Transverse colon (tissue), 4 donors: ENCODE measurements around the gene CSHL1.

ENCODE experiments used
- EP300 ChIP-seq: sonication (generic); formaldehyde crosslinking; IDR thresholded peaks from one replicate; pipeline ENCODE4 v1.6.1; 2017; ENCODE audit warnings: antibody characterized with exemption, low read depth
- POLR2A ChIP-seq: fragments of 450-650 bp; IDR thresholded peaks from one replicate; pipeline ENCODE4 v1.6.1; 2016; ENCODE audit warnings: antibody characterized with exemption, mild to moderate bottlenecking, moderate library complexity
- POLR2AphosphoS5 ChIP-seq, 3 donors: sonication (generic); formaldehyde crosslinking; IDR thresholded peaks; one replicate each; pipeline ENCODE4 v1.6.1; 2016; ENCODE audit warnings: antibody characterized with exemption in 3 of 3
- TF ChIP-seq, protein P1 (sequence below), 5 experiments: fragments of 200-600 bp in 3 of 5; fragments of 450-650 bp in 2 of 5; sonication (generic) in 3 of 5; IDR thresholded peaks; 1 replicate in 2 of 5; 2 replicates in 3 of 5; pipeline ENCODE4 v1.5.1; 2016 to 2017; ENCODE audit warnings: antibody characterized with exemption in 5 of 5, inconsistent platforms in 3 of 5, mild to moderate bottlenecking in 2 of 5, moderate library complexity in 1 of 5

DNA sequence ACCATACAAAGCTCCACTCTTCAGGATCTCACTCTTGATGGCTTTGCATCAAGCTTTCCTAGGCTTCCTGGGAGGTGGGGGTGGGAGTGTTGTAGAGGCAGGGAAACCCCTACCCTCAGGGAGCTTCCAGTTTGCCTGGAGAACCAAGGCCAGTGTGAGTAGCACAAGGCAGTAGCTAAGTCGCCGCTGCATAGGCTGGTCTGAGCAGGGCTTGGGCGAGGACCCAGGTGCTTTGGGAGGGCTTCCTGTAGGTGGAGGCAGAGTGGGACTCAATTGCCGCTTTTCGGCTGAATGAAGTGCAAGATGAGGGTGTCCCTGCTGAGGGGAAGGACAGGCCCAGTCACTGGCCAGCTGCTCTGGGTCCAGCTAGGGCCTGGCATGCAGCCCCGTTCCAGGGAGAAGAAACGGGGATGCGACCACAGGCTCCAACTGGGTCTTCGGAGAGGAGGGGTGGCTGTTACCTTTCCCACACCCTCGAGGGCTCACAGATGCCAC is 17.2 kb upstream of the CSHL1 start:
- TF ChIP-seq POLR2AphosphoS5 (IDR thresholded peaks at IDR 0.05) (no peak), POLR2A (no peak), EP300 (no peak)
- TF ChIP-seq, protein P1, sequence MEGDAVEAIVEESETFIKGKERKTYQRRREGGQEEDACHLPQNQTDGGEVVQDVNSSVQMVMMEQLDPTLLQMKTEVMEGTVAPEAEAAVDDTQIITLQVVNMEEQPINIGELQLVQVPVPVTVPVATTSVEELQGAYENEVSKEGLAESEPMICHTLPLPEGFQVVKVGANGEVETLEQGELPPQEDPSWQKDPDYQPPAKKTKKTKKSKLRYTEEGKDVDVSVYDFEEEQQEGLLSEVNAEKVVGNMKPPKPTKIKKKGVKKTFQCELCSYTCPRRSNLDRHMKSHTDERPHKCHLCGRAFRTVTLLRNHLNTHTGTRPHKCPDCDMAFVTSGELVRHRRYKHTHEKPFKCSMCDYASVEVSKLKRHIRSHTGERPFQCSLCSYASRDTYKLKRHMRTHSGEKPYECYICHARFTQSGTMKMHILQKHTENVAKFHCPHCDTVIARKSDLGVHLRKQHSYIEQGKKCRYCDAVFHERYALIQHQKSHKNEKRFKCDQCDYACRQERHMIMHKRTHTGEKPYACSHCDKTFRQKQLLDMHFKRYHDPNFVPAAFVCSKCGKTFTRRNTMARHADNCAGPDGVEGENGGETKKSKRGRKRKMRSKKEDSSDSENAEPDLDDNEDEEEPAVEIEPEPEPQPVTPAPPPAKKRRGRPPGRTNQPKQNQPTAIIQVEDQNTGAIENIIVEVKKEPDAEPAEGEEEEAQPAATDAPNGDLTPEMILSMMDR (IDR thresholded peaks at IDR 0.05) = no peak
